ENCODE data around the gene BDP1.
"Not testable (repeated sequence)": the region's sequence is repeated elsewhere in the genome, so short reads cannot be mapped to it uniquely, and the experiment has no call there.

Gene BDP1

GRCh38 chr5:71537687-71538086 is 82.2 kb downstream of the BDP1 start:
- POLR2A ChIA-PET, result no interaction called here
- DNase-seq (ENCODE audit: extremely low spot score), result no peak
- CTCF ChIA-PET, result no interaction called here
- TF ChIP-seq SP1 (IDR thresholded peaks at IDR 0.05), result no peak
- TF ChIP-seq FOXA1 (IDR thresholded peaks at IDR 0.05), result no peak
- no peak for TF ChIP-seq TARDBP (IDR thresholded peaks at IDR 0.05)
- TF ChIP-seq ELF4 (IDR thresholded peaks at IDR 0.05), result no peak
- no peak for TF ChIP-seq FOXM1 (IDR thresholded peaks at IDR 0.05; ENCODE audit: borderline replicate concordance)
- no peak for TF ChIP-seq ZNF384 (IDR thresholded peaks at IDR 0.05)
- TF ChIP-seq FOXK2 (IDR thresholded peaks at IDR 0.05), result no peak
- TF ChIP-seq L3MBTL2 (conservative IDR thresholded peaks at IDR 0.05), result no peak
- TF ChIP-seq CTBP1 (IDR thresholded peaks at IDR 0.05; ENCODE audit: borderline replicate concordance), result no peak
- TF ChIP-seq PKNOX1 (IDR thresholded peaks at IDR 0.05), result no peak
- TF ChIP-seq HDGF (IDR thresholded peaks at IDR 0.05; ENCODE audit: borderline replicate concordance), result no peak
- no peak for TF ChIP-seq ARNT (IDR thresholded peaks at IDR 0.05)
- TF ChIP-seq LEF1 (IDR thresholded peaks at IDR 0.05; ENCODE audit: borderline replicate concordance), result no peak
- no peak for TF ChIP-seq SUZ12 (IDR thresholded peaks at IDR 0.05)

GRCh38 chr5:71550885-71551284 is 95.4 kb downstream of the BDP1 start:
- POLR2A ChIA-PET; DNase-seq (ENCODE audit: extremely low spot score); CTCF ChIA-PET: not testable (repeated sequence)

GRCh38 chr5:71551582-71551981 is 96.1 kb downstream of the BDP1 start:
- POLR2A ChIA-PET; DNase-seq (ENCODE audit: extremely low spot score); CTCF ChIA-PET: not testable (repeated sequence)

- CTCF ChIA-PET; DNase-seq (ENCODE audit: extremely low spot score); POLR2A ChIA-PET: not testable (repeated sequence)
These were observed 96.7 kb downstream of the BDP1 start for GRCh38 chr5:71552026-71552749.

GRCh38 chr5:71563161-71563560 is 107.7 kb downstream of the BDP1 start:
- CTCF ChIA-PET, result no interaction called here
- TF ChIP-seq L3MBTL2 (conservative IDR thresholded peaks at IDR 0.05) (no peak), SUZ12 (IDR thresholded peaks at IDR 0.05) (no peak), PKNOX1 (IDR thresholded peaks at IDR 0.05) (no peak), FOXM1 (IDR thresholded peaks at IDR 0.05; ENCODE audit: borderline replicate concordance) (no peak), FOXA1 (IDR thresholded peaks at IDR 0.05) (no peak), ELF4 (IDR thresholded peaks at IDR 0.05) (no peak), ARNT (IDR thresholded peaks at IDR 0.05) (no peak), HDGF (IDR thresholded peaks at IDR 0.05; ENCODE audit: borderline replicate concordance) (no peak), ZNF384 (IDR thresholded peaks at IDR 0.05) (no peak), FOXK2 (IDR thresholded peaks at IDR 0.05) (no peak), LEF1 (IDR thresholded peaks at IDR 0.05; ENCODE audit: borderline replicate concordance) (no peak), SP1 (IDR thresholded peaks at IDR 0.05) (no peak), CTBP1 (IDR thresholded peaks at IDR 0.05; ENCODE audit: borderline replicate concordance) (no peak), TARDBP (IDR thresholded peaks at IDR 0.05) (no peak), BHLHE40 (IDR thresholded peaks at IDR 0.05; ENCODE audit: borderline replicate concordance) (no peak)
- POLR2A ChIA-PET, result no interaction called here
- DNase-seq (ENCODE audit: extremely low spot score), result no peak

GRCh38 chr5:71564895-71565294 is 109.4 kb downstream of the BDP1 start:
- POLR2A ChIA-PET, result interaction anchor here (1.3 kb wide), 1 partner anchor 22 kb away, joined by 3 read pairs; the partner anchor contains the start of gene MCCC2
- CTCF ChIA-PET, result no interaction called here
- no peak for DNase-seq (ENCODE audit: extremely low spot score)
- no peak for TF ChIP-seq FOXA1 (IDR thresholded peaks at IDR 0.05)
- no peak for TF ChIP-seq LEF1 (IDR thresholded peaks at IDR 0.05; ENCODE audit: borderline replicate concordance)
- no peak for TF ChIP-seq SUZ12 (IDR thresholded peaks at IDR 0.05)
- no peak for TF ChIP-seq ZNF384 (IDR thresholded peaks at IDR 0.05)

GRCh38 chr5:71569748-71570509 is 114.5 kb downstream of the BDP1 start:
- ChIA-PET CTCF (no interaction called here), POLR2A (no interaction called here)
- TF ChIP-seq ARNT (IDR thresholded peaks at IDR 0.05), result no peak
- no peak for TF ChIP-seq LEF1 (IDR thresholded peaks at IDR 0.05; ENCODE audit: borderline replicate concordance)
- no peak for TF ChIP-seq ELF4 (IDR thresholded peaks at IDR 0.05)
- no peak for TF ChIP-seq BHLHE40 (IDR thresholded peaks at IDR 0.05; ENCODE audit: borderline replicate concordance)
- TF ChIP-seq NFRKB (IDR thresholded peaks at IDR 0.05), result no peak
- TF ChIP-seq SUZ12 (IDR thresholded peaks at IDR 0.05), result no peak
- no peak for TF ChIP-seq L3MBTL2 (conservative IDR thresholded peaks at IDR 0.05)
- TF ChIP-seq FOXM1 (IDR thresholded peaks at IDR 0.05; ENCODE audit: borderline replicate concordance), result no peak
- TF ChIP-seq ZNF384 (IDR thresholded peaks at IDR 0.05), result no peak
- no peak for TF ChIP-seq CTBP1 (IDR thresholded peaks at IDR 0.05; ENCODE audit: borderline replicate concordance)
- no peak for TF ChIP-seq FOXA1 (IDR thresholded peaks at IDR 0.05)
- TF ChIP-seq TARDBP (IDR thresholded peaks at IDR 0.05), result no peak
- no peak for TF ChIP-seq PKNOX1 (IDR thresholded peaks at IDR 0.05)
- TF ChIP-seq SP1 (IDR thresholded peaks at IDR 0.05), result no peak
- no peak for TF ChIP-seq HDGF (IDR thresholded peaks at IDR 0.05; ENCODE audit: borderline replicate concordance)
- TF ChIP-seq FOXK2 (IDR thresholded peaks at IDR 0.05), result no peak
- DNase-seq (ENCODE audit: extremely low spot score), result no peak

- CTCF ChIA-PET; POLR2A ChIA-PET; DNase-seq (ENCODE audit: extremely low spot score): not testable (repeated sequence)
These were observed 116.4 kb downstream of the BDP1 start for GRCh38 chr5:71571811-71572210.
